GM19023 (cell line): ENCODE measurements around the gene PCBP3.

ENCODE experiments used
- ATAC-seq: cut with Tn5 transposase; IDR thresholded peaks from one replicate; pipeline ENCODE4 v1.9.1; 2021; ENCODE audit warnings: mild to moderate bottlenecking, moderate library complexity; ENCODE audit not compliant: unreplicated experiment

Gene PCBP3

GRCh38 chr21:45938811-45939520, 295.4 kb downstream of the PCBP3 start:
- no peak for ATAC-seq

- ATAC-seq = no peak
Measured at GRCh38 chr21:45939521-45940045, 296.1 kb downstream of the PCBP3 start.

GRCh38 chr21:45940091-45940490, 296.6 kb downstream of the PCBP3 start:
- no peak for ATAC-seq

GRCh38 chr21:45940621-45941337, 297.3 kb downstream of the PCBP3 start:
- no peak for ATAC-seq

- ATAC-seq = no peak
Measured at GRCh38 chr21:45941338-45941710, 297.8 kb downstream of the PCBP3 start.

GRCh38 chr21:45941717-45942546, 298.4 kb downstream of the PCBP3 start:
- no peak for ATAC-seq

GRCh38 chr21:45942755-45943629, 299.5 kb downstream of the PCBP3 start:
- no peak for ATAC-seq

GRCh38 chr21:45943630-45944540, 300.4 kb downstream of the PCBP3 start:
- no peak for ATAC-seq

- no peak for ATAC-seq
Measured at GRCh38 chr21:45944601-45945000, 301.1 kb downstream of the PCBP3 start.

GRCh38 chr21:45945066-45945867, 301.7 kb downstream of the PCBP3 start:
- ATAC-seq = no peak

- ATAC-seq = no peak
Measured at GRCh38 chr21:45945868-45946210, 302.3 kb downstream of the PCBP3 start.

GRCh38 chr21:45947296-45947695, 303.8 kb downstream of the PCBP3 start:
- no peak for ATAC-seq

GRCh38 chr21:45947716-45948255, 304.3 kb downstream of the PCBP3 start:
- ATAC-seq = no peak

GRCh38 chr21:45948576-45949141, 305.1 kb downstream of the PCBP3 start:
- no peak for ATAC-seq

- no peak for ATAC-seq
Measured at GRCh38 chr21:45949928-45950739, 306.6 kb downstream of the PCBP3 start.

GRCh38 chr21:45950740-45951515, 307.4 kb downstream of the PCBP3 start:
- no peak for ATAC-seq
